Fibroblast of lung (primary cell): Measurements from ENCODE around the gene GRSF1.

Experiments used
- EZH2 ChIP-seq: IDR thresholded peaks from 2 replicates; pipeline ENCODE4 v1.5.1; 2012; ENCODE audit warnings: low read length, control low read depth, mild to moderate bottlenecking; ENCODE audit errors: missing control alignments
- TF ChIP-seq, protein P1 (sequence below), 2 donors: IDR thresholded peaks in 1 of 2; conservative IDR thresholded peaks in 1 of 2; 1 replicate in 1 of 2; 2 replicates in 1 of 2; pipeline ENCODE4 v1.5.1; 2011 to 2012; ENCODE audit warnings: low read length in 2 of 2, control low read depth in 1 of 2, inconsistent platforms in 1 of 2, low read depth in 1 of 2, mild to moderate bottlenecking in 1 of 2

- TF ChIP-seq, protein P1, sequence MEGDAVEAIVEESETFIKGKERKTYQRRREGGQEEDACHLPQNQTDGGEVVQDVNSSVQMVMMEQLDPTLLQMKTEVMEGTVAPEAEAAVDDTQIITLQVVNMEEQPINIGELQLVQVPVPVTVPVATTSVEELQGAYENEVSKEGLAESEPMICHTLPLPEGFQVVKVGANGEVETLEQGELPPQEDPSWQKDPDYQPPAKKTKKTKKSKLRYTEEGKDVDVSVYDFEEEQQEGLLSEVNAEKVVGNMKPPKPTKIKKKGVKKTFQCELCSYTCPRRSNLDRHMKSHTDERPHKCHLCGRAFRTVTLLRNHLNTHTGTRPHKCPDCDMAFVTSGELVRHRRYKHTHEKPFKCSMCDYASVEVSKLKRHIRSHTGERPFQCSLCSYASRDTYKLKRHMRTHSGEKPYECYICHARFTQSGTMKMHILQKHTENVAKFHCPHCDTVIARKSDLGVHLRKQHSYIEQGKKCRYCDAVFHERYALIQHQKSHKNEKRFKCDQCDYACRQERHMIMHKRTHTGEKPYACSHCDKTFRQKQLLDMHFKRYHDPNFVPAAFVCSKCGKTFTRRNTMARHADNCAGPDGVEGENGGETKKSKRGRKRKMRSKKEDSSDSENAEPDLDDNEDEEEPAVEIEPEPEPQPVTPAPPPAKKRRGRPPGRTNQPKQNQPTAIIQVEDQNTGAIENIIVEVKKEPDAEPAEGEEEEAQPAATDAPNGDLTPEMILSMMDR (conservative IDR thresholded peaks at IDR 0.05 in 1 of 2, IDR thresholded peaks at IDR 0.05 in 1 of 2; ENCODE audit: low read depth in 1 of 2, low read length in 2 of 2) = no peak
- TF ChIP-seq EZH2 = no peak
These were observed 763 bp downstream of the GRSF1 start for GRCh38 chr4:70838666-70839588.
